ENCODE results near the gene AGAP1. TPM values are rescaled to one million over a fixed set of nuclear protein-coding genes. Genes with fewer than 3 reads are reported as not detected.
A peak's percentile ranks its signal among the peaks of the same experiment; 100 is the strongest.

Gene AGAP1
- total RNA-seq, 1 donor from 2014 or later = 20.4 TPM

GRCh38 chr2:236085211-236085610 is 591.4 kb downstream of the AGAP1 start:
- Histone ChIP-seq H3K79me2 (ENCODE audit: low read depth) (no peaks in the 10 kb centered on the region), H3K9ac (no peak overlapping the region), H2AFZ (replicated peaks) (no peak overlapping the region), H3K9me3 (ENCODE audit: low read depth) (no peaks in the 10 kb centered on the region), H3K36me3 (no peaks in the 10 kb centered on the region), H3F3A (ENCODE audit: low read depth) (peaks cover 40% of the 10 kb centered on the region), H3K4me3 (no peak overlapping the region), H3K27me3 (no peaks in the 10 kb centered on the region), H4K20me1 (ENCODE audit: low read depth) (peaks cover 16% of the 10 kb centered on the region), H3K27ac (peak overlapping the region; percentile 84), H3K4me2 (peak overlapping the region; percentile 69), H3K4me1 (peaks cover 52% of the 10 kb centered on the region)
- Mint-ChIP-seq H3K4me3 (peak overlapping the region; percentile 52), H3K9me3 (no peaks in the 10 kb centered on the region), H3K36me3 (peaks cover 6% of the 10 kb centered on the region), H3K27me3 (ENCODE audit: insufficient read depth, low read depth) (peaks cover 10% of the 10 kb centered on the region), H3K4me1 (peaks cover 71% of the 10 kb centered on the region), H3K27ac (peak overlapping the region; percentile 98)
- no peak for TF ChIP-seq EZH2 (IDR thresholded peaks at IDR 0.05)
- TF ChIP-seq CTCF (IDR thresholded peaks at IDR 0.05) = no peak
- no peak for TF ChIP-seq EZH2phosphoT487 (IDR thresholded peaks at IDR 0.05)
- no peak for DNase-seq (ENCODE audit: low spot score)

- no peaks in the 10 kb centered on the region for H3K79me2 ChIP-seq (ENCODE audit: low read depth)
- Mint-ChIP-seq H3K9me3 (no peaks in the 10 kb centered on the region), H3K27ac (peak overlapping the region; percentile 98), H3K36me3 (peaks cover 7% of the 10 kb centered on the region), H3K4me1 (peaks cover 73% of the 10 kb centered on the region), H3K4me3 (peak overlapping the region; percentile 52), H3K27me3 (ENCODE audit: insufficient read depth, low read depth) (peaks cover 10% of the 10 kb centered on the region)
- peak overlapping the region; percentile 84 for H3K27ac ChIP-seq
- TF ChIP-seq EZH2 (IDR thresholded peaks at IDR 0.05) = no peak
- TF ChIP-seq EZH2phosphoT487 (IDR thresholded peaks at IDR 0.05) = no peak
- TF ChIP-seq CTCF (IDR thresholded peaks at IDR 0.05) = no peak
- peak overlapping the region; percentile 69 for H3K4me2 ChIP-seq
- H3K9ac ChIP-seq = no peak overlapping the region
- no peaks in the 10 kb centered on the region for H3K36me3 ChIP-seq
- H3K4me1 ChIP-seq = peaks cover 52% of the 10 kb centered on the region
- peak; percentile 77 for DNase-seq (ENCODE audit: low spot score)
- no peak overlapping the region for H3K4me3 ChIP-seq
- H3K27me3 ChIP-seq = no peaks in the 10 kb centered on the region
- H2AFZ ChIP-seq (replicated peaks) = no peak overlapping the region
- peaks cover 40% of the 10 kb centered on the region for H3F3A ChIP-seq (ENCODE audit: low read depth)
- peaks cover 16% of the 10 kb centered on the region for H4K20me1 ChIP-seq (ENCODE audit: low read depth)
- H3K9me3 ChIP-seq (ENCODE audit: low read depth) = no peaks in the 10 kb centered on the region
Observed at GRCh38 chr2:236085647-236086046, 591.8 kb downstream of the AGAP1 start.

GRCh38 chr2:236086403-236086970 is 592.6 kb downstream of the AGAP1 start:
- peak overlapping the region; percentile 90 for H3K27ac Mint-ChIP-seq
- H3K27me3 Mint-ChIP-seq (ENCODE audit: insufficient read depth, low read depth) = peaks cover 10% of the 10 kb centered on the region
- H3K79me2 ChIP-seq (ENCODE audit: low read depth) = no peaks in the 10 kb centered on the region
- H3K4me1 ChIP-seq = peaks cover 52% of the 10 kb centered on the region
- H3K36me3 Mint-ChIP-seq = peaks cover 7% of the 10 kb centered on the region
- H3K4me1 Mint-ChIP-seq = peaks cover 78% of the 10 kb centered on the region
- H3K4me2 ChIP-seq = peak overlapping the region; percentile 69
- TF ChIP-seq EZH2 (IDR thresholded peaks at IDR 0.05) (no peak), EZH2phosphoT487 (IDR thresholded peaks at IDR 0.05) (no peak), CTCF (IDR thresholded peaks at IDR 0.05) (no peak)
- no peaks in the 10 kb centered on the region for H3K9me3 ChIP-seq (ENCODE audit: low read depth)
- H3K27me3 ChIP-seq = no peaks in the 10 kb centered on the region
- H3K36me3 ChIP-seq = no peaks in the 10 kb centered on the region
- no peaks in the 10 kb centered on the region for H3K9me3 Mint-ChIP-seq
- peak overlapping the region; percentile 72 for H3K4me3 Mint-ChIP-seq
- peaks cover 40% of the 10 kb centered on the region for H3F3A ChIP-seq (ENCODE audit: low read depth)
- peak overlapping the region; percentile 84 for H3K27ac ChIP-seq
- no peak overlapping the region for H2AFZ ChIP-seq (replicated peaks)
- no peak overlapping the region for H3K9ac ChIP-seq
- no peak for DNase-seq (ENCODE audit: low spot score)
- H3K4me3 ChIP-seq = peak overlapping the region; percentile 25
- H4K20me1 ChIP-seq (ENCODE audit: low read depth) = peaks cover 16% of the 10 kb centered on the region

Measured in neural progenitor cell (in vitro differentiated cells).